SU-DHL-6 (cell line): ENCODE results near the gene ZDHHC8.

ENCODE experiments used
- CTCF ChIP-seq: fragments of 200-600 bp; sonication (generic); IDR thresholded peaks from one replicate; pipeline ENCODE4 v1.5.1; 2017; ENCODE audit warnings: antibody characterized with exemption, mild to moderate bottlenecking, low read length, moderate library complexity; ENCODE audit not compliant: insufficient read depth, poor library complexity, severe bottlenecking
- EZH2phosphoT487 ChIP-seq: fragments of 200-600 bp; sonication (generic), shearing (Covaris generic); conservative IDR thresholded peaks from 2 replicates; pipeline ENCODE4 v1.6.1; 2018; ENCODE audit warnings: mild to moderate bottlenecking, antibody characterized with exemption, low read length, moderate library complexity, mixed read lengths

- TF ChIP-seq EZH2phosphoT487 (no peak), CTCF (no peak)
Measured at GRCh38 chr22:20128619-20128901, 3.0 kb upstream of the ZDHHC8 start.
